T1000 (cell line): ENCODE results near the gene TTYH1.
A peak's percentile ranks its signal among the peaks of the same experiment; 100 is the strongest.
"Not testable (repeated sequence)": the region's sequence is repeated elsewhere in the genome, so short reads cannot be mapped to it uniquely, and the experiment has no call there.

ENCODE experiments used
- DNase-seq: peaks from one replicate; lab custom pipeline; 2025; ENCODE audit warnings: mixed read lengths; lab: John Stamatoyannopoulos, UW

Gene TTYH1

GRCh38 chr19:54461210-54461609, 45.9 kb downstream of the TTYH1 start:
- no peak for DNase-seq

- DNase-seq, result no peak
Measured at GRCh38 chr19:54461613-54462012, 46.3 kb downstream of the TTYH1 start.

- DNase-seq, result no peak
Measured at GRCh38 chr19:54462047-54462654, 46.9 kb downstream of the TTYH1 start.

GRCh38 chr19:54462655-54463530, 47.6 kb downstream of the TTYH1 start:
- peak; percentile 19 for DNase-seq

GRCh38 chr19:54463531-54464043, 48.3 kb downstream of the TTYH1 start, which contains the start of gene LENG9:
Gene LENG9, minus strand, starts transcription at chr19:54463778. Its CDS starts 252 bp downstream, at chr19:54463526.
- DNase-seq, result peak; percentile 94

GRCh38 chr19:54464044-54464629, 48.9 kb downstream of the TTYH1 start:
- peak; percentile 90 for DNase-seq

- peak; percentile 81 for DNase-seq
Measured at GRCh38 chr19:54464630-54465425, 49.6 kb downstream of the TTYH1 start.

- DNase-seq, result no peak
Measured at GRCh38 chr19:54465426-54466109, 50.3 kb downstream of the TTYH1 start.

GRCh38 chr19:54466110-54466480, 50.8 kb downstream of the TTYH1 start:
- DNase-seq, result not testable (repeated sequence)

- DNase-seq, result no peak
Measured at GRCh38 chr19:54469496-54469934, 54.3 kb downstream of the TTYH1 start.

- no peak for DNase-seq
Measured at GRCh38 chr19:54470276-54470887, 55.1 kb downstream of the TTYH1 start.

GRCh38 chr19:54470991-54471782, 55.9 kb downstream of the TTYH1 start:
- no peak for DNase-seq

GRCh38 chr19:54473071-54473891, 58.0 kb downstream of the TTYH1 start, which contains the start of gene CDC42EP5:
Gene CDC42EP5, minus strand, starts transcription at chr19:54473296. Its CDS starts 7,749 bp downstream, at chr19:54465547.
- no peak for DNase-seq

GRCh38 chr19:54473892-54474372, 58.7 kb downstream of the TTYH1 start:
- no peak for DNase-seq

- no peak for DNase-seq
Measured at GRCh38 chr19:54475706-54476105, 60.4 kb downstream of the TTYH1 start.

GRCh38 chr19:54477650-54478049, 62.4 kb downstream of the TTYH1 start:
- DNase-seq, result no peak

- DNase-seq, result no peak
Measured at GRCh38 chr19:54478677-54479266, 63.5 kb downstream of the TTYH1 start.

- no peak for DNase-seq
Measured at GRCh38 chr19:54480051-54480450, 64.8 kb downstream of the TTYH1 start.
